ENCODE measurements around the gene STAT1.
"Not testable (repeated sequence)": the region's sequence is repeated elsewhere in the genome, so short reads cannot be mapped to it uniquely, and the experiment has no call there.

Gene STAT1

GRCh38 chr2:190979906-190980629 is 33.9 kb downstream of the STAT1 start:
- no peak for DNase-seq

GRCh38 chr2:190978389-190979053 is 35.5 kb downstream of the STAT1 start:
- DNase-seq: no peak

- DNase-seq: no peak
These were observed 36.5 kb downstream of the STAT1 start for GRCh38 chr2:190977505-190977904.

GRCh38 chr2:190976521-190976920 is 37.5 kb downstream of the STAT1 start:
- no peak for DNase-seq

- DNase-seq: no peak
These were observed 39.2 kb downstream of the STAT1 start for GRCh38 chr2:190974629-190975361.

- DNase-seq: no peak
These were observed 40.0 kb downstream of the STAT1 start for GRCh38 chr2:190973726-190974628.

- DNase-seq: no peak
These were observed 40.7 kb downstream of the STAT1 start for GRCh38 chr2:190973262-190973661.

GRCh38 chr2:190972846-190973245 is 41.1 kb downstream of the STAT1 start:
- DNase-seq: no peak

GRCh38 chr2:190972213-190972612 is 41.8 kb downstream of the STAT1 start:
- no peak for DNase-seq

GRCh38 chr2:190970873-190971506 is 43.0 kb downstream of the STAT1 start:
- DNase-seq: no peak

GRCh38 chr2:190970160-190970559 is 43.8 kb downstream of the STAT1 start:
- no peak for DNase-seq

GRCh38 chr2:190968522-190968921 is 45.4 kb downstream of the STAT1 start:
- DNase-seq: no peak

- DNase-seq: no peak
These were observed 48.3 kb downstream of the STAT1 start for GRCh38 chr2:190965580-190966222.

GRCh38 chr2:190964170-190964795 is 49.7 kb downstream of the STAT1 start:
- DNase-seq: no peak

- DNase-seq: no peak
These were observed 50.9 kb downstream of the STAT1 start for GRCh38 chr2:190963088-190963487.

- no peak for DNase-seq
These were observed 52.0 kb downstream of the STAT1 start for GRCh38 chr2:190961918-190962487.

- DNase-seq: not testable (repeated sequence)
These were observed 52.9 kb downstream of the STAT1 start for GRCh38 chr2:190961117-190961516.

- no peak for DNase-seq
These were observed 53.8 kb downstream of the STAT1 start for GRCh38 chr2:190959911-190960788.

- no peak for DNase-seq
These were observed 60.7 kb downstream of the STAT1 start for GRCh38 chr2:190953257-190953656.

- DNase-seq: no peak
These were observed 63.4 kb downstream of the STAT1 start for GRCh38 chr2:190950566-190950991.

Data from activated CD8-positive, alpha-beta memory T cell treated with anti-CD3 and anti-CD28 coated beads for 24 hours (primary cell).